Occipital lobe (tissue), 2 donors: Measurements from ENCODE around the gene STAC. TPM values are rescaled to one million over a fixed set of nuclear protein-coding genes. Genes with fewer than 3 reads are reported as not detected.
"Not testable (repeated sequence)": the region's sequence is repeated elsewhere in the genome, so short reads cannot be mapped to it uniquely, and the experiment has no call there.

ENCODE experiments used
- DNase-seq: peaks from one replicate; lab custom pipeline; 2025; lab: John Stamatoyannopoulos, UW
- total RNA-seq: library from RNA; depleted of rRNA; stranded (reverse); fragments of >200 nt; gene quantifications from one replicate; pipeline ENCODE4 v1.2.3, GENCODE V29; 2014

Gene STAC
- total RNA-seq, 1 donor from 2014 or later = 12.8 TPM

DNA sequence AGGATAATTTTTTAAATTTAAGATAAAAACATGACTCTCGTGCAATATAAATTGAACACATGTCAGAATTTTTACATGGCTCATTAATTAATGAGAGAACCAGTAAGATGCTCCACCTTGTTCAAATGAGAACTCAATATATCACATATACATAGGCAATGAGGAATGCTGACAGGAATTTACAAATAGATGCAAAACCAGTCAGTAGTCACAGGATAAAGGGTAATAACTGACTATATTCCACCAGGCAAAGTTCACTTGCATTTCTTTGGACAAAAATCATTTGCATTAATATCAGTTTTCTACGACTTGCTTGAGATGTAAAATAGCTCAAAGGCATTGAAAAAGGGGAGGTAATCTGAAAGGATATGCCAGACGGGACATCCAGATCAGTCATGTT, 139.4 kb downstream of the STAC start:
- DNase-seq = no peak

DNA sequence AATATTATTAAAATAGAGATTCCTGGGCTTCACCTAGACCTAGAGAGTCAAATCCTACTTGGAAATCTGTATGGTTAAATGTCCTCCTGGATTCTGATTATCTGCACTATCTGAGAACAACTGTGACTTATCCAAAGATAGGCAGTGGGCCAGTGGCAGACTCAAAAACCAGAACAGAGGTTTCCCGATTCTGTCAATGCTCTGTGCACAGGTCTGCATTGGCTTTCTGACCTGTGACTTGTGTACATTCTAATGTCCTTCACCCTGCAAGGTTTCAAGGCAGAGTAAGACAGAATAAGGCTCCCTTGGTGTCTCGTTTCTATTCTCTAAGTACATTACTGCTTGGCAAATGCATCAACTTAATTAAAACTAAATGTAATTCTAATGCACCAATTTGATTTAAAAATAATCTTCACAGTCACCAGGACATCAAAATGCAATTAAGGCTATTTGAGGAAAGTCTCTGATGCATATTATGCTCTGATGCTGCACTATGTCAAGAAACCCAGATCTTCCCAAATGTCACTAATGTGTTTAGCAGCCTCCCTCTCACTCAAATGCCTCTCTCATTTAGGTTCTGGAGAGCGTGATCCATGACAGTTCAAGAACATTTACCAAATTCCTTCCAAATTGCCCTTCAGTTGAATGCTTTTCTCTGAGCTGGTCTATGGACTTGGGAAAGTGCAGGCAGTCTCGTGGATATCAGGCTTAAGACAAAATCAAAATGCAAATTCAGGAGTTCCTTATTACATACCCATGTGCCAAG, 140.1 kb downstream of the STAC start:
- DNase-seq = no peak

GRCh38 chr3:36521007-36521379, 140.7 kb downstream of the STAC start:
- no peak for DNase-seq

- no peak for DNase-seq
These were observed 144.3 kb downstream of the STAC start for GRCh38 chr3:36524560-36524959.

DNA sequence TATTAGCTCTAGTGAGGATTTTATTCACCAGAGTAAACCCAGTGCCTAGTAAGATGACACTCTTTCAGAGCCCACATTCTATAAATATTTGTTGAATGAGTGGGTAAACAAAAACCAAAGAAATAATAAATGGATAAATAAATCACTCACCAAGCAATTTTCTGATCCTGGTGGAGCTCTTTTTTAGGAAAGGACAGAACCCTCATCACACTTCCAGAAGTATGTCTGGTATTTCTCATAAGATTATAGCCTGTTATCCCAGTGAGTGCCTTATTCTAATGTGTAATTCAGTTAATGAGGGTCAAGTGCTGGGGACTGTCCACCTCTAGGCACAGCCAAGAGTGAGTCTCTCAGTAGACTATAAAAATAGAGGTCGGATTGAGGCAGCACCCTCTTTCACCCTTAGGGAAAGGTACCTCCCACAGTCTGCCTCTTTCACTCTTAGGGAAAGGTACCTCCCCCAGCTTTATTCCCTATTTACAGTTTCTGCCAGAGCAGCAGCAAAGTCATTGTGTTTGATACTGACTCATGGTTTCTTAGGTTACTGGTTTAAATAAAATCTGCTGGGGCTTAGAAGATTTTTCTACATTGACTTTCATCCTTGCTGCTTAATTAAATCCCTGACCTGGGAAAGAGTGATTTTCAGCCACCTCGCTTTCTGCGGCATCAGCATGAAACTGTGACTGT, 145.0 kb downstream of the STAC start:
- DNase-seq = no peak

DNA sequence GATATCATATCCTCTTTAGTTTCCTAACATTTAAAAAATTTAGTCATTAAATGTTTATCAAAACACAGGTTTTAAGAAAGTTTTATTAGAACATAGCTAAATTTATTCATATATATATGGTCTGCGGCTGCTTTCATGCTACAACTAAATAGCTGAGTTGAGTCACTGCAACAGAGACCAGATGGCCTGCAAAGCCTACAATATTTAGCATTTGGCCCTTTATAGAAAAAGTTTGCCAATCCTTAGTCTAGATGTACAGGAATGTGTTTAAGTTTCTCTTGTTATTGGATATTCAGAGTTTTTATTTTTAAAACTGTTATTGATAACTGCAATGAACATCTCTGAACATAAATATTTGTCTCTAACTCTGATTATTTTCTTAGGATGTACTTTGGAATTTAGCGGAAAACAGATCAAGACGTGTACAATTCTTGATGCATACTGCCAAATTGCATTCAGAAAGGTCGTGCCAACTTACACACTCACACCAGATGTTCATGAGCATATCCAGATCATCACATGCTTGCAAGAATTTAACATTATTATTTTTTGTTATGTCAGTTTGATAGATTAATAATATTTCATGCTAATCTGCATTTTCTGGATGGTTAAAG, 157.9 kb downstream of the STAC start:
- DNase-seq = no peak

DNA sequence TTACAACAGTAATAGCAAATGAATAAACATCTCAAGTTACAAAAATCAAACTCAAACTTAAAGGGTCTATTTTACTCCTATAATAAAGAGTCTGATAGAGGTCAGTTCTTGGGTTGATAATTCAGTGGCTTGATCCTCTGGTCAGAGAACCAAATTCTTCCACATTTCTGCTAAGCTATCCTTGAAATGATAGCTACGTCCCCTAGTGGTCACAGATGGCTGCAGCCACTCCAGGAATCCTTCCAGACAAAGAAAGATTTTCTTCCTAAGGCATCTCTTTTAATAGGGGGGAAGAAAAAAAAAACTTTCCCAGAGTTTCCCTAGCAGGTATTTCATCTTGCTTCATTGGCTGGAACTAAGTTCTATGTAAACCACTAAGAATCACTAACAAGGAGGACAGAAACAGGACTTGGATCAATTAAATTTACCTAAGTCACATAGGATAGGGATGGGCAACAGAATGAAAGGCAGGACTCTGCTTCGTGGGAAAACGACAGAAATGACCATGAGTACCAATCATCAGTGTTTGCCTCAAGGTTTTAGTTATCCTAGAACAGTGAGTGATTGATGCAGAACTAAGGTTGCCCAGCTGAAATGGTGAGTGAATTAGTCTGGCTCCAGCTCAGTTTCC, 160.7 kb downstream of the STAC start:
- DNase-seq = no peak

- no peak for DNase-seq
These were observed 161.9 kb downstream of the STAC start for GRCh38 chr3:36542186-36542585.

DNA sequence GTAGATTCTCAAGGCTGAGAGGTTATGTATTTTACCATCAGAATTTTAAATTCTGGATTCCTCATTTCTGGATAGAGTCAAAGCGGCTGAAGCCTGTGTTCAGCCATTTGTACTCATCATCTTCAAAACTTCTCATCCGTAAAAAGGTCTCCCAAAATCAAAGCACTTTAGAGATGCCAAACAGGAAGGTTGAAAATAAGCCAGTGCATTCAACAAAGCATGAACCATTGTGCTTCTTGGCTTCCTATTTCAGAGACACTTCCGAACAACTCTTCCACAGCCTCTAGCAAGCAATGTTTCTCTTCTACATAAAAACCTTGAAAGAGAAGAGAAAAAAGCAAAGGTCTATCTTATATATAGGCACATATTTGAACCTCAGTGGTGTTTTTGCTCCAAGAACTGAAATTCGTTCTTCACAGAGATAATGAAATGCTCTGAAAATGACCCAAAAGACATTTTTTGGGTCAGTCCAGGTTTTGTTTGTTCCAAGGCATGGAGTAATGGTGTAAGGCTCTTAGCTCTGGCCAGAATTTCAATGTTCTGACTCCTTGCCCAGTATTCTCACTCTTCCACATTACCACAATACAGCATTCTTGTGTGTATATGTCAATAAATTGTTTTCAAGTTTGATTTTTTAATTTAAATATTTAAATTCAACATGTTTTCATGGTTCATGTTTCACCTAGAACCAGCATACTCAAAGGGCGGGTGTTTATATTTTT, 163.1 kb downstream of the STAC start:
- DNase-seq = no peak

DNA sequence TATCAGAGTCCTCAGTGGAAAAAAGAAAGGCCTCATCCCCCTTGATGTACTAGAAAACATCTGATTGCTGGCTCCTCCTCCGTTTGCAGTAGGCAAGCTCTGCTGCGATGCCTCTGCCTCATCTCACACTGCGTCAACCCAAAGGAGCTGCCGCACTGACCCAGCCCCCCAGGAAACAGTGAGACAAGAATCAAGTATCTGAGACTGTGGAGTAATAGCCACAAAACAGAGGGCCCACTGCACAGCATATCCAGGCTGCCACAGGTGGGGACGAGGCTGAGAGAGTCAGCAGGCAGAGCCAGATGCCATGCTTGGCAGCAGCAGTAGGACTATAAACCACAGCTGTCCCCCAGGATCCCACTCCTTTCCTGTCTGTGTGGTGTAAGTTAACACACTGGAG, 165.9 kb downstream of the STAC start:
- DNase-seq = no peak

DNA sequence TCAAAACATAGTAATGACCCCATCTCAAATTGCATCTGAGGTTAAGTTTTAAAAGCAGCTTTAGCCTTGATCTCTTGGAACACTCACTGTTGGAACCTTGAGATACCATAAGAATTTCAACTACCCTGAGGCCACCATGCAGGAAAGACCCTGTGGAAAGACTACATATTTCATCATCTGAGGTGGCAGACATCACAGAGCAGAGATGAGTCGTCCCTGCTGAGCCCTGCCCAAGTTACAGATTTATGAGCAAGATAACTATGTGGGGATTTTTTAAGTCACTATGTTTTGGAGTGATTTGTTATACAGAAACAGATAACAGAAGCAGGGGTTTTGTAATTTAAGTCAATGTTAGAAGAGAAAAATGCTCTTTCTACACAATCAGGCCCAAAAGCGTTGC, 168.4 kb downstream of the STAC start:
- no peak for DNase-seq

GRCh38 chr3:36557021-36557707, 176.9 kb downstream of the STAC start:
- no peak for DNase-seq

GRCh38 chr3:36557708-36558421, 177.6 kb downstream of the STAC start:
- no peak for DNase-seq

- DNase-seq = no peak
These were observed 178.7 kb downstream of the STAC start for GRCh38 chr3:36558961-36559360.

DNA sequence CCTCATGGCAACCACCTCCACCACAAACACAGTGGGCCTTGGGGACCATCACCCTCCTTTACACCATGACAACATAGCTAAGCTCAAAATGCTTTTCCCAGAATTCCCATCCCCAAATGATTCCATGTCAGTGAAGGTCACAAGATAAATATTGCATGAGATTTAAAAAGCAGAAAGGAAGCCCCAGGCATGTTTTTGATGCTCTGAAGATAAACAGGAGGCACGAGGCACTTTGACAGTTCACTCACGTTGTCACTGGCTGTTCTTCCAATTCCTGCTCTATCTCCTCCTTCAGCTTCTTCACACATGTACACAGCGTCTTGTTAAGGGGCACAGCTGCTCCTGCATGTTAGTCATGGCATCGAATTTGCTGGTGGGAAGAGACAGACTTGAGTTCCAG, 180.4 kb downstream of the STAC start:
- DNase-seq = no peak

DNA sequence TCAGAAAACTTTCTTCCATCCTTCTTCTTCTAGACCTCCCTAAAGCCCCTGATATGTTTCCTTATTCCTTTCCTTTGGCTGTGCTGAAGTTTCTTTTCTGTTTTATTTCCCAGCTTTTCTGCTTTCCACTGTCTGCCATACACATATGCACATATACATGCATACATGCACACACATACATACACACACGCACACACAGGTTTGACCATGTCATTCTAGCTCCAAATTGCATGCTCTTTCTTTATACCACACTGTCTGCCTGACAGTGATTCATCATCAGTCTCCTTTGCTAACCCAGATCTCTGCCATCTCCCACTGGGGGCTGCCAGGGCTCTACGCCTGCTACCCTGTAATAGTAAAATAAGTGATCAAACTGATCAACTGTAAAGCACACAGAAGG, 181.3 kb downstream of the STAC start:
- no peak for DNase-seq

- DNase-seq = no peak
These were observed 182.6 kb downstream of the STAC start for GRCh38 chr3:36562945-36563344.

- DNase-seq = no peak
These were observed 194.9 kb downstream of the STAC start for GRCh38 chr3:36575241-36575640.

GRCh38 chr3:36578418-36578817, 198.1 kb downstream of the STAC start:
- not testable (repeated sequence) for DNase-seq

DNA sequence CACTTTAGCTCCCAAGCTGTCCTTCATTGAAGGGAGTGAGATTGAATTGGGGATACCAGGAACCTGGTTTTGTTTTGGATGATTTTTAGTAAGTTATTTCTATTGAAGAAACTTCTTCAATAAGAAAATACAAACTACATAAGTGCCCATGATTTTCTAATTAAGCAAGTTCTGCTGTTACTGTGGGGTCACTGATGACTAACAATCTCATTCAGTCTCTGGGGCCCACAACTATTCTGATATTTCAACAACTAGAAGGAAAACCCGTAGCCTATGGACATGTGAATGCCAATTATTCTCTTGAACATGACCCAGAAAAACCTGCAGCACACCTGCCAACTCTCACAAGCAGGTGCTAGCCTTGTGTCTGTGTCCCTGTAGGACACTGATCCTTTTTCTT, 199.4 kb downstream of the STAC start:
- DNase-seq = no peak
